Renal cortical epithelial cell (primary cell): ENCODE data around the gene EPB41L3. TPM values are rescaled to one million over a fixed set of nuclear protein-coding genes. Genes with fewer than 3 reads are reported as not detected.
A peak's percentile ranks its signal among the peaks of the same experiment; 100 is the strongest.
"Not testable (repeated sequence)": the region's sequence is repeated elsewhere in the genome, so short reads cannot be mapped to it uniquely, and the experiment has no call there.

Source experiments
- DNase-seq: peaks from one replicate; pipeline ENCODE4 v3.0.0-alpha.2; 2011; ENCODE audit warnings: low read depth
- total RNA-seq: library from RNA; depleted of rRNA; stranded (reverse); fragments of >200 nt; gene quantifications from 2 replicates; pipeline ENCODE4 v1.2.3, GENCODE V29; 2014

Gene EPB41L3
- total RNA-seq, 1 donor from 2014 or later = 40.8 TPM

- no peak for DNase-seq
Measured at GRCh38 chr18:5530629-5531178, 13.1 kb downstream of the EPB41L3 start.

- no peak for DNase-seq
Measured at GRCh38 chr18:5529471-5529870, 14.3 kb downstream of the EPB41L3 start.

GRCh38 chr18:5527603-5528002 is 16.2 kb downstream of the EPB41L3 start:
- peak; percentile 87 for DNase-seq

DNA sequence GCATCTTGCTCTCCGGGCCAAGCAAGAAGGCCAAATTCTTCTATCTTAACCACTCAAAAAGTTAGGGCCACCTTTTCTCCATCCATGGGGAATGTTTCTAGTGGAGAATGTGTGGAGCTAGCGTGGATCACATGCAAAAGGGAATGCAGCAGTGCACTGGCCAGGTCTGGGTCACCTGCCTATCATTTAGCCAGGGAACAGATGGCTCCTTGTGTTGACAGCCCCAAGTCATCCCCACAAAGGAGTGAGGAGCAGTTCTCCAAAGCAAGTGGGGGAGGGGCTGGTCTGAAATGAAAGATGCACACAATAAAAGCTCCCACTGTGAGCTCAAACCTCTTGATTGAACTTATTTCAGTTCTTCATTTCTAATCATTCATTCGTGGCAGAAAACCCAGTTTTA is 19.1 kb downstream of the EPB41L3 start:
- DNase-seq = no peak

DNA sequence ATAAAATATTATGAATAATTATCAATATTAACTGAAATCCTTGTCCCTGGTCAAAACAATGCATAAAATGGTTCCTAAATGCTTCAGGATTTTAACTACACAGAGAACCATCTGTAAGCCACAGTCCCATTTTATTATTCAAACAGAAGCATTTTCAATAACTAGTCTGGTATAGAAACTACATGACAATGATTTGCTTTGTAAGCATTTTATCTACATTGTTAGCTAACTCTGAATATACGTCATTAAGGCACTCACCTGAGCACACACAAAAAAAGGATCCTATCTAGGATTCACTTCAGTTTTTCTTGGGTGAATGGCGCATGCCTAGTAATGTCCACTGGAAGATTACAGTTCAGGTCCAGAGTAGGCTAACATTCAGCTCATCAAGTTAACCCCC is 22.8 kb downstream of the EPB41L3 start:
- no peak for DNase-seq

- DNase-seq = no peak
Measured at GRCh38 chr18:5520464-5520863, 23.3 kb downstream of the EPB41L3 start.

GRCh38 chr18:5519448-5520298 is 24.1 kb downstream of the EPB41L3 start:
- no peak for DNase-seq

DNA sequence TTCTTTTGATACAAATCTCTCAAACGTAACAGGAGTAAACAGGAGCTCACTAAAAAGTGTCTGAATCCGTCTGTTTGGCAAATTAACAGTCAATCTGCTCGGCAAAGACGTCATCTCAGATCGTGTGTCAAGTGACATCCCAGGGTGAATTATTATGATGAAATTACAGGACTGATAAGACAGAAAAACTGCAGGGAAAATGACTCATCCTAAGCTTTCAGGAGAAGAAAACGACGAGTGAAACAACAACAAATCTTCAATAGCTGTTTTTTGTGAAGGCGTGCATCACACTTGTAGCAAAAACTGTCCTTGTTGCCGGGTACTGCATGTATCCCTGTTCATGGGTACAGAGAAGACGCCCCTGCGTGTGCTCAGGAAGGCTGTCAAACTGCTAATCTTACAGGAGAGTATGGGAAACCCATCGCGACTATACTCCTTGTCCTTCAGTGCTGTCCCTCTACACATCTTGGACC is 24.9 kb downstream of the EPB41L3 start:
- DNase-seq = no peak

GRCh38 chr18:5518179-5518770 is 25.5 kb downstream of the EPB41L3 start:
- no peak for DNase-seq

DNA sequence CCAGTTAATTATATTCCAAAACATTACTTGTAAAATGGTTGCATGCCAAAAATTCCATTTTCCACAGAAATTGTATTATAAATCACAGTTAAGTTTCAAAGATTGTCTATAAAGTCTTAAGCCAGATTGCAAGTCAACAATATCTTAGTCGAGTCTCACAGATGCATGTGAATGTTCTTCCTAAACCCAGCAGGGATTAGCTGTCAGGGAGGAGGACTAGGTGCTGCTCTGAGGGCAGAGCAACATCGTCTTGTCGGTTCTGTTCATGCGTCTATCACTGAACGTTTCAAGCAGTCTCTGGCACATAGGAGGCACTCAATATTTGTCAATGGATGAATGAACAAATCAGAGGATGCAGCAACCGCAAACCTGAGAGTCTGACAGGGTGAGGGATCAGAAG is 27.0 kb downstream of the EPB41L3 start:
- DNase-seq = no peak

- DNase-seq = no peak
Measured at GRCh38 chr18:5515011-5515784, 28.6 kb downstream of the EPB41L3 start.

- DNase-seq = no peak
Measured at GRCh38 chr18:5513947-5514346, 29.9 kb downstream of the EPB41L3 start.

DNA sequence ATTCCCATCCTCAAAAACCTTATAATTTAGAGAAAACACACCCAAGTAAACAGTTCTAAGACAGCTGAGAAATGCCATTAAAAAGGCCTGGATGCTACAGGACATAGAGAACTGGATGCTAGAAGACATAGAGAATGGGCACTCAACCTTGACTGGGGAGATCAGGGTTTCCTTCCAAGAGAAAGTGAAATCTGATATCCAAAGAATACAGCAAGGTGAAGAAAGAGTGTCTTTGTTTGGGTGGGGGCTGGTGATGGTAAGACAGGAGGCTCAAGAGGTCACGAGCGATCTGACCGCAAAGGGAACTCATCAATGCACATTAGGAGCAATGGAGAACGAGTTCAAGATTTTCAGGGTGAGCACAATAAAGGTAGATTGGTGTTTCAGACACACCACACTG is 31.6 kb downstream of the EPB41L3 start:
- no peak for DNase-seq

DNA sequence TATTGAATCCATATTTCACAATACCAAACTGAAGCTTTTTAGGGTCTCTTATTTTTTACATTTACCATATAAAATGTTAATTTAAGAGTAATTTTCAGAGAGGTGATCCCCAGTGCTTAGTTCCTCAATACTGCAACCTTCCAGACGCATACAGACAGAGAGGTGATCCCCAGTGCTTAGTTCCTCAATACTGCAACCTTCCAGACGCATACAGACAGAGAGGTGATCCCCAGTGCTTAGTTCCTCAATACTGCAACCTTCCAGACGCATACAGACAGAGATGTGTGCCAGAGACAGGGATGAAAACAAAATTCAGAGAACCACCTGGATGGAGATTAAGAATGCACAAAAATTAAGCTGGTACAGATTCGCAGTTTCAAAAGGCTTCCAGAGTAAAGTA is 32.3 kb downstream of the EPB41L3 start:
- DNase-seq = not testable (repeated sequence)

DNA sequence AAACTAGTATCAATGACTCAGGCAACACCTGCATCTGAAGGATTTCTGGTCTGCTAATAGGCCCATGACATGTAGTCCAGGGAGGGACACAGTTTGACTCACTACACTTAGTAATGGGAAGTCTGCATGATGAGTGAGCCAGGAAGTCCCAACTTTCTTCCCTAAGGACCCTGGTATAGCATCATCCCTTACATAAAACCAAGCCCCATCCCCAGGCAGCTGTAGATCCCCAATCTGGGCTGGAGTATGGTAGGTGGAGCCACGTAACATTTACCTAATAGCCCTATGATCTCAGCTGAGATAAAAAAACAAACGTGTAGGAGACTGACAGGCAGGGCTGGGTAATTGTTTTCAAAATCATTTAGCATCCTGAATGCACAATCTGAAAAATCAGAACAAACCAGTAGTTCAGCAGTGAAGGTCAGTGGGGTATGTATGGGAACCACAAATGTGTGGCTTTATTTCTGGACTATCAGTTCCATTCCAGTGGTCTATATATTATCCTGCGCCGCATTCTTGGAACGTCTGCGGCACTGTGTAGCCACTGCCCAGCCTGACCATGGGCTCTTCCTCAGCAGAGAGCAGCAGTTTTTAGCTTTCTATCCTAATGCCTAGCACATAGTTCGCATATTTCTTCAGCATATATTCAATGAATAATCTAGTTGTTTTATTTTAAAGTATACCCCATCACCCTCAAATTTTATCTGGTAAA is 33.5 kb downstream of the EPB41L3 start:
- DNase-seq = peak; percentile 50

- DNase-seq = no peak
Measured at GRCh38 chr18:5508821-5509220, 35.0 kb downstream of the EPB41L3 start.

DNA sequence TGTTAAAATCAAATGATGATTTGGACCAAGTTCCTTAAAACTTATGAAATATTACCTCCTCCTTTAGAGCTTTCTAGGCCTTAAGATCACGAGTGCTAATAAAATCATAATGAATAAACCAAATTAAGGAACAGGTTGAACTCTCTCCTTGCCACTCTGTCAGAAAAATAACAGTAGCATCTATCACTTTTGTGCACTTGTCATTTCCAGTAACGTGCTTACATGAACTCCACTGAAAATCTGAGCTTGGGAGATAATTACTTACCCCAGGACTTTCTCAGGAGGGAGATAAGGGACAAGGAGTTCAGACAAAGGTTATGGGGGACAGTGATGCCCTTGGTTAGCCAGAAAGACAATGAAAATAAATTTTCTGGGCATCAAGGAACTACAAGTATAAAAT is 36.0 kb downstream of the EPB41L3 start:
- DNase-seq = no peak

- DNase-seq = no peak
Measured at GRCh38 chr18:5506174-5506573, 37.6 kb downstream of the EPB41L3 start.

DNA sequence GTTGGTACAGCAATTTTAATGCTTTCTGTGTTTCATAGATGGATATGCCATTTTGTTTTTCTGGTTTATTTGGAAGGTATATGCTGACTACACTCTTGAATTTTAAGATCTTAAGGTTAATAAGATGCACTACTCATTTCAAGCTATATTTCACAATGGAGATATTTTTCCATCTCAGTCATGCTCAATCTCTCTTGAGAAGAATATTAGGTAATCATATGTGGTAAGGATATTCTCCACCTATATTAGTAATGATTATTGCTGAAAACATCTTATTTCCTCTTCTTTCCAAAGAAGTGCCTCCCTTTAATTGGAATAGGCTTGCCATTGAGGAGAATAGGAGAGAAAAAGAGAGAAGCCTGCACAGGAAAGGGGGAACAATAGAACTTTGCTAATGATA is 40.1 kb downstream of the EPB41L3 start:
- no peak for DNase-seq

DNA sequence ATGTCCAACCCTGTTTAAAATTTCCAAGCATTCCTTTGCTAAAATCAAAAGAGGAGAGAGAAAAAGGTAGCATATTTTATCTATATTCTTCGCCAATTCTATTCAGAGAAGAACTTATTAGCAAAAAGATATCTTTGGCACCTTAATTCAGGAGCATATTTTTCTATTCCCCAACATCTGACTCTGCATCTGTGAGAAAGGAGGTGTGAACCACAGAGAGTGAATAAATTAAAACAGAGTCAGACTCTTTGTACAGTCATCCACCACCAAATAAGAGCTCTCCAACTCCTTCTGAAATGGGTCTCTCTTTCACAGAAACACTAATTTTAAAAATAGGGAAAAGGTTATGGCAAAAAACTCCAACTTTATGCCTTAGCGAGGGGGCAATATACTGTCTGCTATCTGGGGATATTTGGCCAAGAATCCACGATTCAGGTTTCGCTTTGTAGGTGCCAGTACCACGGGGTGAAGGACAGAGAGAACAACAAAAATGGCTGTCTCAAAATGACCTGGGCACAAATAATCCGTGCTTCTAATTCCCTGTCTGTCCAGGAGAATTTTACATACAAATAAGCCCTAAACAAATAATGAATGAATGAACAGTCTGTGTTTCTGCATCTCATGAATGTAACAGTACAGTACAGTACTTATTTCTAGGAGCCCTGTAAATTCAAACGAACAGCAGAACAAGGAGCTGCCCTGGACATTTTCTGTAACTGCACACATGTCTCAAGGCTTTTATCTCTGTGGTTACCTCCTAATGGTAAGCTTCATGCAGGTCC is 43.4 kb downstream of the EPB41L3 start:
- DNase-seq = peak; percentile 43

GRCh38 chr18:5498452-5498851 is 45.3 kb downstream of the EPB41L3 start:
- DNase-seq = no peak
